Stimulated activated CD4-positive, alpha-beta T cell treated with anti-CD3 and anti-CD28 coated beads, Interleukin-12 subunit alpha, Interleukin-12 subunit beta, amount 100 ng/mL, for 24 hours (primary cell): ENCODE data around the gene TCF7.
A peak's percentile ranks its signal among the peaks of the same experiment; 100 is the strongest.

Experiments used
- DNase-seq, 2 experiments: peaks; one replicate each; pipeline ENCODE4 v3.0.0-alpha.2; 2020; ENCODE audit warnings: low read depth in 2 of 2

Gene TCF7

GRCh38 chr5:134113363-134113889 lies 1.1 kb upstream of the TCF7 start:
- DNase-seq, result no peak

DNA sequence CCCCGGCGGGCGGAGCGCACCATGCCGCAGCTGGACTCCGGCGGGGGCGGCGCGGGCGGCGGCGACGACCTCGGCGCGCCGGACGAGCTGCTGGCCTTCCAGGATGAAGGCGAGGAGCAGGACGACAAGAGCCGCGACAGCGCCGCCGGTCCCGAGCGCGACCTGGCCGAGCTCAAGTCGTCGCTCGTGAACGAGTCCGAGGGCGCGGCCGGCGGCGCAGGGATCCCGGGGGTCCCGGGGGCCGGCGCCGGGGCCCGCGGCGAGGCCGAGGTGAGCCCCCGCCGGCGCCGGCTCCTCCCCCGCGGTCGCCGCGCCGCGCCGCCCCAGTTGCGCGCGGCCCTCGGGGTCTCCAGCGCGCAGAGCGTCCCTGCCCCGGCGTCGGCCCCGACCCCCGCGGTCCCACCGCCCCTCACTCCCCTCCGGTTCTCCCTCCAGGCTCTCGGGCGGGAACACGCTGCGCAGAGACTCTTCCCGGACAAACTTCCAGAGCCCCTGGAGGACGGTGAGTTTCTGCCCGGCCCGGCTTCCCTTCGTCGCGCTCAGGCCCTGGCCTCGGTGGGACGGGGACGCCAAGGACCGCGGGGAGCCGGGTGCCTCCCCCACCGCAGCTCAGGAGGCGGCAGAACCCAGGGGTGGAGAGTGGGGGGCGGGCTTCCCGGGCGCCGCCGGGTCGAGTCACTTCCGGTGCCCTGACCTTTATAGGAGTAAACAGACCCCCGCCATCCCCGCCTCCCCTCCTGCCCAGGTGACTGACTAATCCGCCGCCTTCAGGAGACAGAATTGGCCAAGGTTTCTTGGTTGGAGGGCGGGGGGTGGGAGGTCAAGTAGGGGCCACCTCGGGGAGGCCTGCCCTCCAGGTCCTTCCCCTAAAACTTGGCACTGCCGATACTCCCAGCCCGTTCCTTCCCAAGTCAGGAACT lies 665 bp downstream of the TCF7 start:
- DNase-seq, result peak; percentile 45 to 70

DNA sequence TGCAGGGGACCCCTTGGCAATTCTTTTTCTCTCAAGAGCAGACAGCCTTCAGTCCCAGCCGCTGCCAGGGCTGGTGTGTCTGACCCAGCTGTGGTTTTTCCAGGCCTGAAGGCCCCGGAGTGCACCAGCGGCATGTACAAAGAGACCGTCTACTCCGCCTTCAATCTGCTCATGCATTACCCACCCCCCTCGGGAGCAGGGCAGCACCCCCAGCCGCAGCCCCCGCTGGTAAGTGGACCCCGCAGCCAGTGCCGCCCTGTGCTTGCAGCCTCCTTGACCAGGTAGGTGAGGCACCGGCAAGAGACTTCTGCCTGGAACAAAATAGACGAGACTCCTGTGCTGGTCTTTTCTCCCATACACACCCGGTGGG lies 1.3 kb downstream of the TCF7 start:
- DNase-seq, result no peak

GRCh38 chr5:134116286-134116685 lies 1.8 kb downstream of the TCF7 start:
- DNase-seq, result no peak

- no peak for DNase-seq
Measured at GRCh38 chr5:134116789-134117761, 2.6 kb downstream of the TCF7 start.

- no peak for DNase-seq
Measured at GRCh38 chr5:134118212-134118835, 3.8 kb downstream of the TCF7 start.

- no peak for DNase-seq
Measured at GRCh38 chr5:134119720-134120119, 5.2 kb downstream of the TCF7 start.

DNA sequence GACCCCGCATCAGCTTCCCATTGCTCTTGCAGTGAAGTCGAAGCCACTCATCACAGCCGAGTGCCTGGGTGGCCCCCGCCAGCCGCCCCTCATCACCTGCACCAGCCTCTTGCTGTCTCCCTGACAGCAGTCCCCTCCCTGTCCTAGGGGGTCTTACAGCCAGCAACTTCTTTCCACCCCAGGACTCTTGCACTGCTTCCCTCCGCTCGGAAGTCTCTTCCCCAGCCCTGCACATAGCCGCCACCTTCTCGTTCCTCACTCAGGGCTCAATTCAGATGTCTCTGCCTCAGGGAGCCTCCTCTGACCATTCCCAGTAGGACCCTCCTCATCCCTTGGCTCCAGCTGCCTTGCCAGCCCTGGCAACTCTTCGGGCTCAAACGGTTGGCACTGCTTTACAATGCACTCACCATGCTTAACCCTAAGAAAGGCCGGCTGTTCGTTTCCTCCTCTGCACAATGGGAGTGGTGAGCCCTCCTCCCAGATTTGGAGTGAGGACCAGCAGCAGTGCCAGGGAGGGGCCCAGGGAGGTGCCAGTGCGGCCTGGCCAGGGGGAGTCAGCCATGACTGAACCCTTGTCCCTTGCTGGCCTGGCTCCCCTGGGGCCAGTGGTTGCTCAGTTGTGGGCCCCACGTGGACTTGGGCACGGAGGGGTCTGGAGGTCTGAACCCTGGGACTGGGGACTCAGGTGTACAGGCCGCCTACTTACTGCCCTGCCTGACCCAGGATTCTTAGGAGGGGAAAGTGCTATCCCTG lies 6.1 kb downstream of the TCF7 start:
- DNase-seq, result no peak

GRCh38 chr5:134122530-134122929 lies 8.0 kb downstream of the TCF7 start:
- DNase-seq, result no peak

GRCh38 chr5:134123360-134123759 lies 8.9 kb downstream of the TCF7 start:
- DNase-seq, result no peak

GRCh38 chr5:134124289-134125038 lies 10.0 kb downstream of the TCF7 start:
- DNase-seq, result no peak

- DNase-seq, result no peak
Measured at GRCh38 chr5:134125039-134126015, 10.8 kb downstream of the TCF7 start.

- no peak for DNase-seq
Measured at GRCh38 chr5:134127376-134127861, 12.9 kb downstream of the TCF7 start.

- DNase-seq, result no peak
Measured at GRCh38 chr5:134127988-134128647, 13.6 kb downstream of the TCF7 start.

DNA sequence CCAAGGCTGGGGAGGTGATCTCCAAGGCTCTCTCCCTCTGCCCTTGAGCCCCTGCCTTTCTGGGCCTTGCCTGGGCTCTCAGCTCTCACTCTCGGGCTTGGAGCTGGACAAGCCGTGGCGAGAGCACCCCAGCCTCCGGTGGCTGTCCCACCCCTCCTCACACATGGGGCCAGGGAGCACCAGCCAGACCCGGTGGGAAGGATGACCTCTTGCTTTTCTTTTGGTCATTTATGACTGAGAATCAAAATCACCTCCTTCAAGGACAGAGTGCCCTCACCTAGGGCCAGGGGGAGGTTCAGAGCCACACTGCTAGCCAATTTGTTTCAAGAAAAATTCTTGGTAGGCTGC lies 14.1 kb downstream of the TCF7 start:
- DNase-seq, result no peak

DNA sequence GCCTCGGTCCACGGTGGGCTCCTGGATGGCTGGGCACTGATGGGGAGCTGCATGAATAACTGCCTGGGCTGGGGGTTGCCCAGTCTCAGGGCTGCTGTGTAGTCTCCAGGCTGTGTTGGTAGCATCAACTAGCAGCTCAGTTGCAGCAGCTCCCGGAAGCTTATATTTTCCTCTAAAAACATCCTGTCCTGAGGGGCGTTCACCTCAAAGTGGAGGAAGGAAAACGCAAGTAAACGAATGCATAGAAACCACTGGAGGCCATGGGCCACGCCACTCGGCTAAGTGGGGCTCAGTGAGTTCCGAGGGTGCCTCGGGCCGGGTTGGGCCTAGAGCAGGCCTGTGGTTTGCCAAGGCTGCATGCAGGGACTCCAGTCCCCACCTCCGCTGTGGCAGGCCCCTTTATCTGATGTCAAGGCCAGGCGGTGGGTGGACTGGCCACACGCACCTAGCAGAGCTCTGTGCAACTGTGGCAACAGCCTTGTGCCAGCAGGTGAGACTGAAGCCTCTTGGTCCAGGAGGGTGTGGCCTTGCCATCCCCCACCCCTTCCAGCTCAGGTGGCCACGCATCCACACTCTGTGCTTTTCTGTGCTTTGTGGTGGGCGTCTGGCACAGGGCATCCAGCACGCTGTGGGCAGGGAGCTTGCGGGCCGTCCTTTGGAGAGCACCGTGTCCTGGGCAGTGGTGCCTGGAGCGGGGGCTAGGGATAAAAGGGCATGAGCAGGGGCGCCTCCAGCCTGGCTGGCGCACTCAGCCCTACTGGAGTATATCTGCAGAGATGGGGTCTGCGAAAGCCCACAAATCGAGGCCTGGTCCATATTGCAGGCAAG lies 15.1 kb downstream of the TCF7 start:
- no peak for DNase-seq

GRCh38 chr5:134130239-134130945 lies 15.9 kb downstream of the TCF7 start:
- DNase-seq, result no peak
